Esophagus muscularis mucosa (tissue), 4 donors: ENCODE measurements around the gene IRAG1. TPM values are rescaled to one million over a fixed set of nuclear protein-coding genes. Genes with fewer than 3 reads are reported as not detected.

ENCODE experiments used
- DNase-seq: peaks from one replicate; pipeline ENCODE4 v3.0.0-alpha.2; 2017; ENCODE audit errors: extremely low spot score
- H3K27ac ChIP-seq, 4 donors: fragments of 200-600 bp; sonication (generic); replicated peaks in 1 of 4; 1 replicate in 3 of 4; 2 replicates in 1 of 4; pipeline ENCODE4 v1.5.1; 2016 to 2019; ENCODE audit warnings: mild to moderate bottlenecking in 1 of 4
- H3K27me3 ChIP-seq, 4 donors: fragments of 200-600 bp; sonication (generic); one replicate each; pipeline versions ENCODE4 v1.5.1 to v1.6.0; 2016 to 2019
- H3K36me3 ChIP-seq, 4 donors: fragments of 200-600 bp; sonication (generic); one replicate each; pipeline ENCODE4 v1.5.1; 2016 to 2019
- H3K4me1 ChIP-seq, 4 donors: fragments of 200-600 bp; sonication (generic); one replicate each; pipeline ENCODE4 v1.5.1; 2016 to 2019
- H3K4me3 ChIP-seq, 4 donors: fragments of 200-600 bp; sonication (generic); 1 replicate in 2 of 4; 2 replicates in 2 of 4; pipeline ENCODE4 v1.5.1; 2016 to 2019; ENCODE audit warnings: mild to moderate bottlenecking in 4 of 4, moderate library complexity in 1 of 4
- H3K9me3 ChIP-seq, 4 donors: fragments of 200-600 bp; sonication (generic); 1 replicate in 3 of 4; 2 replicates in 1 of 4; pipeline ENCODE4 v1.5.1; 2016 to 2019
- CTCF ChIP-seq, 3 experiments: fragments of 200-600 bp in 2 of 3; fragments of 450-650 bp in 1 of 3; sonication (generic) in 2 of 3; IDR thresholded peaks; one replicate each; pipeline ENCODE4 v1.5.1; 2017 to 2019; ENCODE audit warnings: antibody characterized with exemption in 3 of 3, mild to moderate bottlenecking in 2 of 3, moderate library complexity in 1 of 3
- EP300 ChIP-seq: sonication (generic); formaldehyde crosslinking; IDR thresholded peaks from one replicate; pipeline ENCODE4 v1.6.1; 2017; ENCODE audit warnings: antibody characterized with exemption
- POLR2A ChIP-seq: fragments of 450-650 bp; IDR thresholded peaks from one replicate; pipeline ENCODE4 v1.6.1; 2017; ENCODE audit warnings: antibody characterized with exemption, moderate library complexity, mild to moderate bottlenecking, low read depth
- POLR2AphosphoS5 ChIP-seq, 2 donors: sonication (generic); formaldehyde crosslinking; IDR thresholded peaks; one replicate each; pipeline ENCODE4 v1.6.1; 2017; ENCODE audit warnings: antibody characterized with exemption in 2 of 2
- WGBS: methylation state at CpG from one replicate; pipeline ENCODE4 v1.1.5; 2018; 5-methylcytosine and 5-hydroxymethylcytosine counted together
- intact Hi-C: fragments of 100-400 bp; cut with DNase I; formaldehyde crosslinking; loops from one replicate; pipeline ENCODE4 v1.15.1; 2023
- total RNA-seq, 4 donors: library from RNA; depleted of rRNA; stranded (reverse); fragments of >200 nt; gene quantifications; one replicate each; pipeline versions ENCODE4 v1.1.0 to v1.2.1, GENCODE V29; 2016

Gene IRAG1
- total RNA-seq, 4 donors from 2014 or later: 205 to 338 (median 276) TPM

- H3K36me3 ChIP-seq: peaks cover 0 to 9% (median 0%) of the 10 kb centered on the region in 4 donors
- H3K27ac ChIP-seq: peak overlapping the region; percentile 85 to 90 (median 86)
- 42% methylated on average over 4 of the region's 4 CpGs for WGBS
- peaks cover 69 to 100% (median 99%) of the 10 kb centered on the region in 4 donors for H3K4me1 ChIP-seq
- no peaks in the 10 kb centered on the region for H3K9me3 ChIP-seq
- intact Hi-C loops: no loop called here
- no peak overlapping the region for H3K4me3 ChIP-seq
- no peak for DNase-seq
- no peak for TF ChIP-seq CTCF (IDR thresholded peaks at IDR 0.05)
- TF ChIP-seq EP300: no peak
- no peak for TF ChIP-seq POLR2A
- TF ChIP-seq POLR2AphosphoS5 (IDR thresholded peaks at IDR 0.05): no peak
- H3K27me3 ChIP-seq: no peaks in the 10 kb centered on the region
Measured at GRCh38 chr11:10655227-10655626, 38.3 kb downstream of the IRAG1 start.

GRCh38 chr11:10654811-10655150, 38.8 kb downstream of the IRAG1 start:
- 53% methylated on average over 1 of the region's 1 CpG for WGBS
- TF ChIP-seq POLR2A (no peak), POLR2AphosphoS5 (IDR thresholded peaks at IDR 0.05) (peak in 1 of 2 donors; percentile 20), CTCF (IDR thresholded peaks at IDR 0.05) (no peak)
- H3K4me3 ChIP-seq: no peak overlapping the region
- no peak for DNase-seq
- peaks cover 64 to 100% (median 99%) of the 10 kb centered on the region in 4 donors for H3K4me1 ChIP-seq
- intact Hi-C loops: no loop called here
- H3K27ac ChIP-seq: peak overlapping the region; percentile 85 to 90 (median 86)
- no peaks in the 10 kb centered on the region for H3K27me3 ChIP-seq
- H3K9me3 ChIP-seq: no peaks in the 10 kb centered on the region
- H3K36me3 ChIP-seq: peaks cover 0 to 9% (median 0%) of the 10 kb centered on the region in 4 donors

- Histone ChIP-seq H3K4me3 (no peak overlapping the region), H3K4me1 (peaks cover 59 to 100% (median 99%) of the 10 kb centered on the region in 4 donors), H3K9me3 (no peaks in the 10 kb centered on the region), H3K27ac (peak overlapping the region; percentile 85 to 90 (median 86)), H3K36me3 (peaks cover 0 to 9% (median 0%) of the 10 kb centered on the region in 4 donors), H3K27me3 (no peaks in the 10 kb centered on the region)
- no peak for DNase-seq
- 76% methylated on average over 3 of the region's 4 CpGs for WGBS
- TF ChIP-seq EP300 (no peak), CTCF (IDR thresholded peaks at IDR 0.05) (peak; percentile 48 to 58 (median 54)), POLR2A (no peak), POLR2AphosphoS5 (IDR thresholded peaks at IDR 0.05) (no peak)
- intact Hi-C loops: loop anchor here (2.0 kb wide), 1 partner anchor 39 kb away; the partner anchor contains the start of gene IRAG1
Measured at GRCh38 chr11:10653946-10654810, 39.4 kb downstream of the IRAG1 start.

- Histone ChIP-seq H3K27me3 (no peaks in the 10 kb centered on the region), H3K27ac (peak overlapping the region; percentile 85 to 90 (median 86)), H3K4me1 (peaks cover 52 to 100% (median 99%) of the 10 kb centered on the region in 4 donors), H3K36me3 (peaks cover 0 to 9% (median 0%) of the 10 kb centered on the region in 4 donors), H3K9me3 (no peaks in the 10 kb centered on the region), H3K4me3 (no peak overlapping the region)
- no peak for DNase-seq
- intact Hi-C loops: loop anchor here (2.0 kb wide), 1 partner anchor 40 kb away; the partner anchor contains the start of gene IRAG1
- 59% methylated on average over 2 of the region's 2 CpGs for WGBS
- no peak for TF ChIP-seq EP300
- no peak for TF ChIP-seq POLR2A
- TF ChIP-seq CTCF (IDR thresholded peaks at IDR 0.05): no peak
- TF ChIP-seq POLR2AphosphoS5 (IDR thresholded peaks at IDR 0.05): peak in 1 of 2 donors; percentile 11
Measured at GRCh38 chr11:10653261-10653660, 40.3 kb downstream of the IRAG1 start.
